Central memory CD8-positive, alpha-beta T cell (primary cell): ENCODE results near the gene PDXDC1.
A peak's percentile ranks its signal among the peaks of the same experiment; 100 is the strongest.
"Not testable (repeated sequence)": the region's sequence is repeated elsewhere in the genome, so short reads cannot be mapped to it uniquely, and the experiment has no call there.

Experiments
- ATAC-seq: fragments of 150-1000 bp; cut with Tn5 transposase; replicated peaks from 2 replicates; pipeline ENCODE4 v1.10.0; 2022; ENCODE audit warnings: mild to moderate bottlenecking, moderate FRiP score, moderate number of reproducible peaks; ENCODE audit not compliant: poor library complexity, severe bottlenecking; ENCODE audit errors: extremely low read depth
- DNase-seq, 2 donors: peaks; one replicate each; pipeline ENCODE4 v3.0.0; 2021; ENCODE audit warnings: low spot score in 2 of 2
- H3K27ac Mint-ChIP-seq: one replicate; pipeline ENCODE4 v1.8.0; 2022; ENCODE audit warnings: low read depth, mild to moderate bottlenecking, moderate library complexity, mixed read lengths
- H3K27me3 Mint-ChIP-seq: one replicate; pipeline ENCODE4 v1.8.0; 2022; ENCODE audit warnings: mixed read lengths
- H3K36me3 Mint-ChIP-seq: one replicate; pipeline ENCODE4 v1.8.0; 2022; ENCODE audit warnings: mild to moderate bottlenecking, moderate library complexity, mixed read lengths; ENCODE audit not compliant: insufficient read depth
- H3K4me1 Mint-ChIP-seq: one replicate; pipeline ENCODE4 v1.8.0; 2022; ENCODE audit warnings: mixed read lengths
- H3K4me3 Mint-ChIP-seq: one replicate; pipeline ENCODE4 v1.8.0; 2022; ENCODE audit warnings: mild to moderate bottlenecking, moderate library complexity, mixed read lengths
- H3K9me3 Mint-ChIP-seq: one replicate; pipeline ENCODE4 v1.8.0; 2022; ENCODE audit warnings: mixed read lengths

PDXDC1 gene

DNA sequence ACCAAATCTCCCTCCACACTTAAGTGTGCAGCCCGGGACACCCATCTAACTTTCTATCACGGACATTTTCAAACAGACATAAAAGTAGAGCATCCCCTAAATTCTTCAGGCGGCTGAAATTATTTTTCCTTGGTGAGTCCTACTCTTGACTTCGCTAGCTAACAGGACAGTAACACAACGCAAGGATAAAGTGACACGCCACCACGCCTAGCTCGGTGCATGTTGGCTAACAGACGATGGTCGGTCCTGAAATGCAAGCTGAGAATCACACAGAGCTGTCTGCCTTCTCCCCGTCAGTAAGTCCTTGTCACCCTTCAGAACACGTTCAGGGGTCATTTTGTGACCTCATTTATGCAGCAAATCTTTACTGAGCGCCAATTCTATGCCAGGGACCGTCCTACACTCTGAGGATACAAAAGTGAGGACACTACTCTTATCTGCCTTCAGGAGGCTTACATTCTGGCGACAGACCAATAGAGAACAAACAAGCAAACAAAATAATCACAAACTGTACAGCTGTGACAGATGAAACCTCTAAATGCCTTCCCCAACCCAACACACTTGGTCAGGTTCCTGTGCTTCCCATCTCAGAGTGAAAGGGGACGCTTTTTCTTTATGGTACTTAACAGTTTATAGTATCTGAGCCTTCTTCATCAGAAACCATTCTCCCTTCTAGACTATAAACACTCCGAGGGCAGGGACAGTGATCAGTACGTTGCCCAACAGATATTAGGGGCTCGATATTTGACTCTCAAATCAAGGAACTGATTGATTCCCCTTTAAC, 79.7 kb downstream of the PDXDC1 start:
- Mint-ChIP-seq H3K27me3 (no peaks in the 10 kb centered on the region), H3K27ac (peak overlapping the region; percentile 39), H3K36me3 (peaks cover 2% of the 10 kb centered on the region), H3K4me1 (peaks cover 15% of the 10 kb centered on the region), H3K9me3 (no peaks in the 10 kb centered on the region), H3K4me3 (peak overlapping the region; percentile 82)
- no peak for ATAC-seq
- no peak for DNase-seq

DNA sequence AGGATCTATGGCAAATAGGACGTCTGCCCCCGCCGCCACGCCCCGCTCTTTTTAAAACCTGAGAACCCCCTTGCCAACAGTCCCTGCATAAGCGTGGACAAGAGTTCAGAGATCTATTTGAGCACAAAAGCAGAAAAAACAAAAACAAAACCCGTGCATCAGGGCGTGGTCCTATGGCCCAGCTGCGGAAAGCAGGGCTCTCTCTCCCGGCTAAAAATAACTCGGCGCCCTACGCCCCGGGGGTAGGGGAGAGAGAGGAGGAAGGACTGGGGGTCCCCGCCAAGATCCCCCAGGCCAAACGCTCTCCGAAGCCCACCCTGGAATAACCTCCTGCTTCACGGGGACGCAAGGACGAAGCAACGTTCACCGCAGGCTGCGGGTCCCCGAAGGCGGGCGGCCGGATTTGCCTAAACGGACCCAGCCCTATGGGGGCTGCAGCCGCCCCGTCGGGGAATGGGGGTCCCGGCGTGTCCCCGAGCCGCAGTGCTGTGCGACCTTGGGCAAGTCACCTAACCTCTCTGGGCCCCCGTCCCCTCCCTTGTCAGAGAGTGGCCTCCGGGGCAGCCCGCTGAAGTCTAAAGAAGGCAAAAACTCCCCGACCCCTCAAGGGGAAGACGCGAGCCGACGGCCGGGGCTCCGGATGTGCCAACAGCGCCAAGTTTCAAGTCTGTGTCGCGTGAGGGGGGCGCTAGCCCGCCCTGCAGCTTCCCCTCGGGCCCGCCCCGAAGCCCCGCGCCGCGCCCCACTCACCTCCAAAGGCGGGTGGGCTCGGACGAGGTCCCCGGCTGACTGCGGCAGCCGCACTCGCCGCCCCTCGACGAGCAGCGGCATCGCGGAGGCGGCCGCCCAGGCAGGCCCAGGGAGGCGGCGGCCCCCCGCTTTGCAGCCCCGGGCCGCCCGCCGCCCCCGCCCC, 80.6 kb downstream of the PDXDC1 start:
- H3K27ac Mint-ChIP-seq, result no peak overlapping the region
- peak; percentile 82 for ATAC-seq
- H3K9me3 Mint-ChIP-seq, result no peaks in the 10 kb centered on the region
- peaks cover 15% of the 10 kb centered on the region for H3K4me1 Mint-ChIP-seq
- peak overlapping the region; percentile 82 for H3K4me3 Mint-ChIP-seq
- DNase-seq, result peak; percentile 69 to 75
- no peaks in the 10 kb centered on the region for H3K27me3 Mint-ChIP-seq
- peaks cover 7% of the 10 kb centered on the region for H3K36me3 Mint-ChIP-seq

DNA sequence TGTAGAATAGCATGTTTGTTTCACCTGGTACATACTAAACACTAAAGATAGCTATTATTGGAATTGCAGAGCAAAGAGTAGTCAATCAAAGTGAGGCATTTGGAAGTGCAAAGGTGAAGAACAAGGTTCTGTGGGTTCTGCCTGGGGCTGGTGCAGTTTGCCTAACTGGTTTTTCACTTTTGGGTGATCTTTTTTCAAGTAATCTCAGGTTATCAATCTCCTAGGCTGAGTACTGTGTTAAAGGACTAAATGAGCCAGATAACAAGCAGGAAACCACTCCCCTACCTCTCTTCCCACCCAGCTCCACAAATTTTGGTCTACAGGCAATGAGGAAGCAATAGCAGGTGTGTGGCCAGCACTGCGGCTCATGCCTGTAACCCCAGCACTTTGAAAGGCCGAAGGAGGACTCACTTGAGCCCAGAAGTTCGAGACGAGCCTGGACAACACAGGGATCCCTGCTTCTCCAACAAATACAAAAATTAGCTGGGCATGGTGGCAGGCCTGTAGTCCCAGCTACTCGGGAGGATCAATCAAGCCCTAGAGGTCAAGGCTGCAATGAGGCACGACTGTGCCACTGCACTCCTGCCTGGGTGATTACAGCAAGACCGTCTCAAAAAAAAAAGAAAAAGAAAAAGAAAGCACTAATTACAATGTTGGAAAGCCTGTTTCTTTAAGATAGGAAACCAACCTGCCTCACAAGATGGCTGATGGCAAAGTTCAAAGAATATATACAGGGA, 83.0 kb downstream of the PDXDC1 start:
- peaks cover 15% of the 10 kb centered on the region for H3K4me1 Mint-ChIP-seq
- ATAC-seq (no peak), DNase-seq (no peak)
- no peaks in the 10 kb centered on the region for H3K9me3 Mint-ChIP-seq
- no peak overlapping the region for H3K27ac Mint-ChIP-seq
- no peaks in the 10 kb centered on the region for H3K27me3 Mint-ChIP-seq
- no peak overlapping the region for H3K4me3 Mint-ChIP-seq
- H3K36me3 Mint-ChIP-seq, result peaks cover 26% of the 10 kb centered on the region

DNA sequence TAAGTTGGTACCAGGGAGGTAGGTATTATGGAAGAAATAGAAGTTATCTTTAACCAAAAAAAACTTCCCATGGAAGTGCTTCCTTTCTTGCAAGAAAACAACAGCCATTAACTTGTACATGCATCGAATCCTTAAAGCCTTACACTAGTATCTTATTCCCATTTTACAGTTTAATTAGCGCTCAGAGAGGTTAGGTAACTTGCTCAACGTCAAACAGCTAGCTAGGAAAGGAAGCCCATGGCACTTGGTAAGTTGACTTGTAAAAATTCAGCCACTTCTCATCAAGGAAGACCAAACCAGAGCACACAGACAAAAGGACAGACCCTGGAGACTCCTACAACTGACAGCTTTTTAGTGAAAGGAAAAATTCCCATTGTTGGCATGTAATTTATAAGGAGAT, 84.5 kb downstream of the PDXDC1 start:
- peaks cover 8% of the 10 kb centered on the region for H3K4me1 Mint-ChIP-seq
- H3K9me3 Mint-ChIP-seq, result no peaks in the 10 kb centered on the region
- H3K27ac Mint-ChIP-seq, result no peak overlapping the region
- DNase-seq (no peak), ATAC-seq (no peak)
- H3K27me3 Mint-ChIP-seq, result no peaks in the 10 kb centered on the region
- H3K4me3 Mint-ChIP-seq, result no peak overlapping the region
- H3K36me3 Mint-ChIP-seq, result peaks cover 40% of the 10 kb centered on the region

DNA sequence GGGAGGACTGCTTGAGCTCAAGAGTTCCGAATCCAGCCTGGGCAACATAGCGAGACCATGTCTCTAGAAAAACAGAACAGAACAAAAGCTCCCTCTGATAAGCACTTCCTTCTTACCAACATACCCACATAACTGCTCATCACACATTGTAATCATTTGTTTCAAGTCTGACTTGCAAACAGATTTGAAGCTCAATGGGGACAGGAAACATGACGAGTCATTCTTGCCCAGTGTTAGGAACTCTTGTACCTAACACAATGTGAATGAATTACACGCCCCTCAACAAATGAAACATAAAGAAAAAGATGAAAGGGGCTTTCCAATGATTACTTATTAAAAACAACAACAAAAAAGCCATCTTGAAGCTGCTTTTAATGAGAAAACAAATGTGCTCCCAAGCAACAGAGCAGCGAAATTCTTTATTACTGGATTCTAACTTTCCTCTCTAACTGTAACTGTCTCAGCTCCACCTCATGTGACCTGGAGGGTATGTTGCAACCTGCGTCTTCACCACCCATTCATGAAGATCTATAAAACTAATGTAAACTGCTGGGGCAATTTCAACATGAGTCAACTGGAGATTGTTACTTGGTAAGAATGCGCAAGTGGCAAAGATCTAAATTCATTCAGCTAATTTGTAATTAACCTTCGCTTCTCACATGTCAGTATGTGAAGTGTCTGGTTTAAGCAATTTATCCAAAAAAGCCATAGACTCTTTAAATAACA, 87.4 kb downstream of the PDXDC1 start:
- not testable (repeated sequence) for H3K27me3 Mint-ChIP-seq, H3K4me1 Mint-ChIP-seq, ATAC-seq, H3K27ac Mint-ChIP-seq, H3K4me3 Mint-ChIP-seq, H3K9me3 Mint-ChIP-seq, DNase-seq
- peaks cover 58% of the 10 kb centered on the region for H3K36me3 Mint-ChIP-seq

DNA sequence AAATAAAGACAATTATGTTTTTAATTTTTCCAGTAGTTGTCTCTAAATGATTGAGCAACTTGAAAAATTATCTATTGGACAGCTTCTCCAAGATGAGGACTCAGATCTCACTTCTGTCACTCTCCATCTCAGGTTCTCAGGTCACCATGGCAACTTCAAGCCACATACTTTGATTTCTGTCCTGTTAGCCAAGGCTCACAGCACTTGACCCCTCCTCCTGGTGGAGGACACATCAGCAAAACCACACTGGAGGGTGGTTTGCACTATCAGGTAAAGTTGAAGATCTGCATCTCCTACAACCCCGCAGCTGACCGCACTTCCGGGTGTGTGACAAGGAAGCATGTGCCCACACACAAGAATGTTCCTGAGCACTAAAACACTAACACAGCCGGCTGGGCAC, 91.1 kb downstream of the PDXDC1 start:
- not testable (repeated sequence) for ATAC-seq, H3K27me3 Mint-ChIP-seq, H3K4me3 Mint-ChIP-seq, H3K9me3 Mint-ChIP-seq, H3K4me1 Mint-ChIP-seq, H3K27ac Mint-ChIP-seq, DNase-seq
- H3K36me3 Mint-ChIP-seq, result peaks cover 59% of the 10 kb centered on the region

DNA sequence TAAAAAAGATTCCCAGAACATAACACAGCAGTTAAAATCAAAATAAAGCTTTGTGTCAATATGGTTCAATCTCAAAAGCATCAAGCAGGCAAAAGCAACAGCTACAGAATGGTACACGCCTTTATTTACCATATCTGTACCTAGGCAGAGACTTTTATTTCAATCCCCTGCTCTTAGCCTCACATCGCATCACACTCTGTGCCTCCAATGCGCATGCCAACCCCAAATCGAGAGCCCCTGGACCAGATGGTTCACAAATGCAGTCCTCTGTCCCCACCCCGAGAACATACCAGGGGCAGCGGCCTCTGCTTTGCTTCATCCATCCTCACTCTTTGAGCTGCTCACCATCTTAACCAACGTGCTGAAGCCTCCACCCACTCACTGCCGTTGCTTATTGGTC, 91.9 kb downstream of the PDXDC1 start:
- not testable (repeated sequence) for H3K27ac Mint-ChIP-seq, H3K9me3 Mint-ChIP-seq, DNase-seq, H3K4me3 Mint-ChIP-seq, H3K27me3 Mint-ChIP-seq, H3K4me1 Mint-ChIP-seq, ATAC-seq
- peaks cover 54% of the 10 kb centered on the region for H3K36me3 Mint-ChIP-seq

DNA sequence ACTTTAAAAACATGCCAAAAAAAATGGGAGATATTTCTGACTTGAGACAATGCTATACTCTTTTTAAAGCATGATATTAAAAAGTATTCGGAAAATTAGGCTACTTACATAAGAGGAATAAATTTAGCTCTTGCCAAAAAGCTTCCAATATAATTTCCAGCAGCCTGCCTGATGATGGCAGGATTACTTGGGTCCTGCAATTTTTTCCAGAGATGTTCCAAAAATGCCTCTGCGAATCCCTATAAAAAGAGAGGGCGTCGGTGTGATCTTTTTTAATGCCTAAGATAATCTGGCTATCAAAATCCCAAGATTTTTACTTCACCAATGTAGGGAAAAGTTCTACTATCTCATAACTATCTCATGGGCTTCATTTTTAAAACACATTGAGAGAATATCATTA, 96.2 kb downstream of the PDXDC1 start:
- not testable (repeated sequence) for ATAC-seq, H3K27ac Mint-ChIP-seq

DNA sequence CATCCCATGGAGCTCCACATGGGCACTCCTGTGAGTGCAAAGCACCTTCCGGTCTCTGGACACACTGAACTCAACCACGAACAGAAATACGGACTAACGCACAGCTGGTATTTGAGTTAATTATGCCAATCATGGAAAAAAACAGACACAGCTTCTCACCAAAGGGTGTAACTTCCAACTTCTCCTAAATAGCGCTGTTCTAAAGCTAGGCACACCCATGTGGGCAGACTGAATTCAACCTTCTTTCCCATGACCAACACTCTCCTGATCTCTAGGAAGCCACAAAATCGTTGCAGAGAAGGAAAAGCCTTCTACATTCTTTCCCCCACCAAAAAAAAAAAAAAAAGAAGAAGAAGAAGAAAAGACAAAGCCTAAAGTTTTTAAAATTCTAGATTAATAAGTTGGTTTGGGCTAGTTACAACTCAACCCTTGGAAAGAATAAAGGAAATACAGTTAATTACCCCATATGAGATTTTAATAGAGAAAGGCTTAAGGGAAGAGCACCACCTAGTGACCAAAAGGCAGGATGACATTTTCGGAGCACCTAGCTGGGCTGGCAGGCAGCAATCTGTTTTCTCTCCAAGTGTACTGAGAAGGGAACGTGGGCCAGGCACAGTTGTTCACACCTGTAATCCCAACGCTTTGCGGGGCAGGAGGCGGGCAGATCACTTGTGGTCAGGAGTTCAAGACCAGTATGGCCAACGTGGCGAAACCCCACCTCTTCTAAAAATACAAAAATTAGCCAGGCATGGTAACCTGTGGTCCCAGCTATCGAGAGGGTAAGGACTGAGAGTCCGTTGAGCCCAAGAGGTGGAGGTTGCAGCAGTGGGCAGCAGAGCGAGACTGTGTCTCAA, 97.3 kb downstream of the PDXDC1 start:
- not testable (repeated sequence) for DNase-seq, H3K4me3 Mint-ChIP-seq, H3K4me1 Mint-ChIP-seq, H3K27me3 Mint-ChIP-seq, H3K27ac Mint-ChIP-seq, H3K9me3 Mint-ChIP-seq
- peaks cover 66% of the 10 kb centered on the region for H3K36me3 Mint-ChIP-seq
- ATAC-seq, result peak; percentile 60

More for the DNA sequence above, 96.2 kb downstream of the PDXDC1 start:
- not testable (repeated sequence) for DNase-seq, H3K4me1 Mint-ChIP-seq, H3K9me3 Mint-ChIP-seq, H3K4me3 Mint-ChIP-seq, H3K27me3 Mint-ChIP-seq
- H3K36me3 Mint-ChIP-seq, result peaks cover 61% of the 10 kb centered on the region

DNA sequence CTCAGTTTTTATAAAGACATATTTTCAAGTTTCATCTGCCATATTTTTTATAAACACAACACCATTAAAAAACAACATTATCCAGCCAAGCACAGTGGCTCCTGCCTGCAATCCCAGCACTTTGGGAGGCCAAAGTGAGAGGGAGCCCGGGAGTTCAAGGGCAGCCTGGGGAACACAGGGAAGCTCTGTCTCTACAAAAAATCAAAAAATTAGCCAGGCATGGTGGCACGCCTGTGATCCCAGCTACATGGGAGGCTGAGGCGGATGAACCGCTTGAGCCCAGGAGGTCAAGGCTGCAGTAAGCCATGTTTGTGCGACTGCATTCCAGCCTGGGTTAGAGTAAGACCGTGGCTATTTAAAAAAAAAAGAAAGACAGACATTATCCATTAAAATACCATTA, 98.3 kb downstream of the PDXDC1 start:
- H3K4me3 Mint-ChIP-seq, result no peak overlapping the region
- no peak for DNase-seq

DNA sequence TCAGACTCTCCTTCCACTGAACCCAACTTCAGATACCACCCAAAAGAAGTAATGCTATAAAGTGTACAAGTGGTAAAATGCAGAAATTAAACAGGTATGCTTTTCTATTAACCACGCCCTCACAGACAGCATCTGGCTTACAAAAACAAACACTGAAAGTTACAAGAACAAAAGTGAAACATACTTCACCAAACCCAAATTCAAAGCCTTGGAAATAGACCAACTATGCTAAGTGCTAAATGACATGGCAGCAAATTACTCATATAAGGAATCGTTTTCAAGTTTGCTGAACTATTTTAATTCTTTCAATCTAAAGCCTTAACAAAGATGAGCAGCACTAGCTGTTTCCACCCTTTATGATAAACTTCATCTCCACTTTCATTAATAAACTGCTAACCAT, 101.3 kb downstream of the PDXDC1 start:
- H3K4me3 Mint-ChIP-seq, ATAC-seq, H3K27me3 Mint-ChIP-seq, DNase-seq, H3K9me3 Mint-ChIP-seq, H3K4me1 Mint-ChIP-seq: not testable (repeated sequence)
- peak overlapping the region; percentile 62 for H3K27ac Mint-ChIP-seq
- peaks cover 79% of the 10 kb centered on the region for H3K36me3 Mint-ChIP-seq

More for the DNA sequence above, 98.3 kb downstream of the PDXDC1 start:
- no peak overlapping the region for H3K27ac Mint-ChIP-seq
- peaks cover 73% of the 10 kb centered on the region for H3K36me3 Mint-ChIP-seq
- ATAC-seq, result no peak
- H3K27me3 Mint-ChIP-seq, result no peaks in the 10 kb centered on the region
- no peaks in the 10 kb centered on the region for H3K9me3 Mint-ChIP-seq
- peaks cover 9% of the 10 kb centered on the region for H3K4me1 Mint-ChIP-seq
